ENCODE results near the gene KIF3B.
"Not testable (repeated sequence)": the region's sequence is repeated elsewhere in the genome, so short reads cannot be mapped to it uniquely, and the experiment has no call there.

The KIF3B gene

DNA sequence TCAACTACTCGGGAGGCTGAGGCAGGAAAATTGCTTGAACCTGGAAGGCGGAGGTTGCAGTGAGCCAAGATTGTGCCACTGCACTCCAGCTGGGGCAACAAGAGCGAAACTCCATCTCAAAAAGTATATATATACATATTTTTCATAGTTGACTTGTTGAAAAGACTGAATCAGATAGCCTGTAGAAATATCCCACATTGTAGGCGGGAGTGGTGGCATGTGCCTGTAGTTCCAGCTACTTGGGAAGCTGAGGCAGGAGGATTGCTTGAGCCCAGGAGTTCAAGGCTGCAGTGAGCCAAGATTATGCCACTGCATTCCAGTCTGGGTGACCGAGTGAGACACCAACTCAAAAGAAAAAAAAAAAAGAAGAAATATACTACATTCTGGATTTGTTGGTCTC, 46.3 kb downstream of the KIF3B start:
- not testable (repeated sequence) for H3K4me1 ChIP-seq (ENCODE audit: control insufficient read depth, insufficient read depth, low read length, poor library complexity, severe bottlenecking); H3K36me3 ChIP-seq (ENCODE audit: control insufficient read depth, insufficient read depth, low read length); H3K9me3 ChIP-seq (ENCODE audit: control insufficient read depth, low read length); H3K4me3 ChIP-seq (ENCODE audit: insufficient read depth, low read depth, low read length, poor library complexity, severe bottlenecking); H3K27ac ChIP-seq (ENCODE audit: insufficient read depth, low read length, poor library complexity, severe bottlenecking); H3K27me3 ChIP-seq (replicated peaks; ENCODE audit: control insufficient read depth, insufficient read depth, low read length, poor library complexity, severe bottlenecking); DNase-seq

- H3K27ac ChIP-seq (ENCODE audit: insufficient read depth, low read length, poor library complexity, severe bottlenecking) = no peak overlapping the region
- H3K36me3 ChIP-seq (ENCODE audit: control insufficient read depth, insufficient read depth, low read length) = peaks cover 14% of the 10 kb centered on the region
- no peaks in the 10 kb centered on the region for H3K27me3 ChIP-seq (replicated peaks; ENCODE audit: control insufficient read depth, insufficient read depth, low read length, poor library complexity, severe bottlenecking)
- H3K4me3 ChIP-seq (ENCODE audit: insufficient read depth, low read depth, low read length, poor library complexity, severe bottlenecking) = no peak overlapping the region
- DNase-seq = no peak
- H3K9me3 ChIP-seq (ENCODE audit: control insufficient read depth, low read length) = no peaks in the 10 kb centered on the region
- no peaks in the 10 kb centered on the region for H3K4me1 ChIP-seq (ENCODE audit: control insufficient read depth, insufficient read depth, low read length, poor library complexity, severe bottlenecking)
Observed at GRCh38 chr20:32325706-32326503, 48.5 kb downstream of the KIF3B start.

DNA sequence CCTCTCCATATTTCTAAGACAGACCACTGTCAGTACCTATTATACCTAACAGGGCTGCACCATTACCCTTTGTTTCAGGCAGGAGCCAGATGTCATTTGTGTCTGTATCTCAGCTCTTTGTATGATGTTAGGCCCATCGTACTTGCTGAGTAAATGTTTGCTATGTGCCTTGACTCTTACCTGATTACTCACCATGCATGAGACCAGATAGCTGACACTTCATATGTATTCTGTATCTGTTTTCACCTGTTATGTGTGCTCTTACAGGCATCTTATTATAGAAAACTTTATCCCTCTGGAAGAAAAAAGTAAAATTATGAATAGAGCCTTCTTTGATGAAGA, 49.0 kb downstream of the KIF3B start:
- no peaks in the 10 kb centered on the region for H3K27me3 ChIP-seq (replicated peaks; ENCODE audit: control insufficient read depth, insufficient read depth, low read length, poor library complexity, severe bottlenecking)
- H3K36me3 ChIP-seq (ENCODE audit: control insufficient read depth, insufficient read depth, low read length) = peaks cover 20% of the 10 kb centered on the region
- H3K4me3 ChIP-seq (ENCODE audit: insufficient read depth, low read depth, low read length, poor library complexity, severe bottlenecking) = no peak overlapping the region
- no peak for DNase-seq
- no peaks in the 10 kb centered on the region for H3K4me1 ChIP-seq (ENCODE audit: control insufficient read depth, insufficient read depth, low read length, poor library complexity, severe bottlenecking)
- no peak overlapping the region for H3K27ac ChIP-seq (ENCODE audit: insufficient read depth, low read length, poor library complexity, severe bottlenecking)
- no peaks in the 10 kb centered on the region for H3K9me3 ChIP-seq (ENCODE audit: control insufficient read depth, low read length)

GRCh38 chr20:32327087-32327681, 49.7 kb downstream of the KIF3B start:
- H3K36me3 ChIP-seq (ENCODE audit: control insufficient read depth, insufficient read depth, low read length) = peaks cover 21% of the 10 kb centered on the region
- H3K4me3 ChIP-seq (ENCODE audit: insufficient read depth, low read depth, low read length, poor library complexity, severe bottlenecking) = no peak overlapping the region
- H3K4me1 ChIP-seq (ENCODE audit: control insufficient read depth, insufficient read depth, low read length, poor library complexity, severe bottlenecking) = no peaks in the 10 kb centered on the region
- H3K27me3 ChIP-seq (replicated peaks; ENCODE audit: control insufficient read depth, insufficient read depth, low read length, poor library complexity, severe bottlenecking) = no peaks in the 10 kb centered on the region
- H3K27ac ChIP-seq (ENCODE audit: insufficient read depth, low read length, poor library complexity, severe bottlenecking) = no peak overlapping the region
- no peaks in the 10 kb centered on the region for H3K9me3 ChIP-seq (ENCODE audit: control insufficient read depth, low read length)
- DNase-seq = no peak

DNA sequence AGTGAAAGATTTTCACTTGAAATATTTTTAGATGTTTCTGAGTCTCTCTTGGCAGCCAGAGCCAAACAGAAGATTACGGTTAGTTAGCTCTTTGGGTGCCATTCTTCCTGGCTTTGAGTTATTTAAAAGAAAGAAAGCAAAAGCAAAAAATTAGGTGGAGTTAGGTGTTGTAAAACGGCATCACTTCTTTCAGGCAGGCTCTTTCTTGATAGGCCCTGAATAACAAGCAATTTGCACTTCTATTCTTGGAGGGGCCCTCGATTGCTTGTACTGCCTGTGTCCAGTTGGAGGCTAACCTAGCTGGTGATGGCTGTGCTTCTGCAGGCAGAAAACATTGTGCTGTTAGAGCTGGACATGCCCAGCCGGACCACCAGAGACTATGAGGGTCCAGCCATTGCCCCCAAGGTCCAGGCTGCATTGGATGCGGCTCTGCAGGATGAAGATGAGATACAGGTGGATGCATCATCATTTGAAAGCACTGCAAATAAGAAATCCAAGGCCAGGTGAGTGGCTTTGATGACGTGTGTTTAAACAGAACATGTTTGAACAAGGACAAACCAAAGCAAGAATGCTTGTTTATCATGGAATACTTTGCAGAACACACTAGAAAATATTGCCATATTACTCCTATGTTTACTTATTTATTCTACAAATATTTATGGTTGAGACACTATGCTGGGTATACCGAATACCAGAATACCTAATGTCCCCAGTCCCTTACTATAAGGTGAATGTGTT, 52.5 kb downstream of the KIF3B start:
- no peaks in the 10 kb centered on the region for H3K27me3 ChIP-seq (replicated peaks; ENCODE audit: control insufficient read depth, insufficient read depth, low read length, poor library complexity, severe bottlenecking)
- no peak overlapping the region for H3K27ac ChIP-seq (ENCODE audit: insufficient read depth, low read length, poor library complexity, severe bottlenecking)
- H3K4me1 ChIP-seq (ENCODE audit: control insufficient read depth, insufficient read depth, low read length, poor library complexity, severe bottlenecking) = peaks cover 15% of the 10 kb centered on the region
- no peak for DNase-seq
- no peaks in the 10 kb centered on the region for H3K9me3 ChIP-seq (ENCODE audit: control insufficient read depth, low read length)
- no peak overlapping the region for H3K4me3 ChIP-seq (ENCODE audit: insufficient read depth, low read depth, low read length, poor library complexity, severe bottlenecking)
- H3K36me3 ChIP-seq (ENCODE audit: control insufficient read depth, insufficient read depth, low read length) = peaks cover 21% of the 10 kb centered on the region

- no peaks in the 10 kb centered on the region for H3K27me3 ChIP-seq (replicated peaks; ENCODE audit: control insufficient read depth, insufficient read depth, low read length, poor library complexity, severe bottlenecking)
- H3K4me3 ChIP-seq (ENCODE audit: insufficient read depth, low read depth, low read length, poor library complexity, severe bottlenecking) = no peak overlapping the region
- H3K9me3 ChIP-seq (ENCODE audit: control insufficient read depth, low read length) = no peaks in the 10 kb centered on the region
- H3K36me3 ChIP-seq (ENCODE audit: control insufficient read depth, insufficient read depth, low read length) = peaks cover 21% of the 10 kb centered on the region
- no peak for DNase-seq
- H3K27ac ChIP-seq (ENCODE audit: insufficient read depth, low read length, poor library complexity, severe bottlenecking) = no peak overlapping the region
- peaks cover 15% of the 10 kb centered on the region for H3K4me1 ChIP-seq (ENCODE audit: control insufficient read depth, insufficient read depth, low read length, poor library complexity, severe bottlenecking)
Observed at GRCh38 chr20:32330555-32330897, 53.1 kb downstream of the KIF3B start.

- Histone ChIP-seq H3K36me3 (ENCODE audit: control insufficient read depth, insufficient read depth, low read length) (peaks cover 15% of the 10 kb centered on the region), H3K9me3 (ENCODE audit: control insufficient read depth, low read length) (no peaks in the 10 kb centered on the region), H3K4me1 (ENCODE audit: control insufficient read depth, insufficient read depth, low read length, poor library complexity, severe bottlenecking) (peaks cover 15% of the 10 kb centered on the region), H3K27ac (ENCODE audit: insufficient read depth, low read length, poor library complexity, severe bottlenecking) (no peak overlapping the region), H3K27me3 (replicated peaks; ENCODE audit: control insufficient read depth, insufficient read depth, low read length, poor library complexity, severe bottlenecking) (no peaks in the 10 kb centered on the region), H3K4me3 (ENCODE audit: insufficient read depth, low read depth, low read length, poor library complexity, severe bottlenecking) (no peak overlapping the region)
- DNase-seq = no peak
Observed at GRCh38 chr20:32332614-32333013, 55.2 kb downstream of the KIF3B start.

GRCh38 chr20:32333181-32333987, 55.9 kb downstream of the KIF3B start:
- Histone ChIP-seq H3K4me3 (ENCODE audit: insufficient read depth, low read depth, low read length, poor library complexity, severe bottlenecking) (no peak overlapping the region), H3K9me3 (ENCODE audit: control insufficient read depth, low read length) (no peaks in the 10 kb centered on the region), H3K27ac (ENCODE audit: insufficient read depth, low read length, poor library complexity, severe bottlenecking) (no peak overlapping the region), H3K27me3 (replicated peaks; ENCODE audit: control insufficient read depth, insufficient read depth, low read length, poor library complexity, severe bottlenecking) (no peaks in the 10 kb centered on the region), H3K36me3 (ENCODE audit: control insufficient read depth, insufficient read depth, low read length) (peaks cover 14% of the 10 kb centered on the region), H3K4me1 (ENCODE audit: control insufficient read depth, insufficient read depth, low read length, poor library complexity, severe bottlenecking) (peaks cover 15% of the 10 kb centered on the region)
- DNase-seq = no peak

GRCh38 chr20:32333988-32334885, 56.8 kb downstream of the KIF3B start:
- Histone ChIP-seq H3K36me3 (ENCODE audit: control insufficient read depth, insufficient read depth, low read length) (peaks cover 14% of the 10 kb centered on the region), H3K27me3 (replicated peaks; ENCODE audit: control insufficient read depth, insufficient read depth, low read length, poor library complexity, severe bottlenecking) (no peaks in the 10 kb centered on the region), H3K9me3 (ENCODE audit: control insufficient read depth, low read length) (no peaks in the 10 kb centered on the region), H3K4me3 (ENCODE audit: insufficient read depth, low read depth, low read length, poor library complexity, severe bottlenecking) (no peak overlapping the region), H3K4me1 (ENCODE audit: control insufficient read depth, insufficient read depth, low read length, poor library complexity, severe bottlenecking) (peaks cover 15% of the 10 kb centered on the region), H3K27ac (ENCODE audit: insufficient read depth, low read length, poor library complexity, severe bottlenecking) (peak overlapping the region; percentile 40)
- DNase-seq = peak; percentile 9 to 22 (median 21)
